DMS 273 treated with DMSO at 0.1 percent for 48 hours (cell line): ENCODE results near the gene IMPA2.

Source experiments
- DNase-seq: peaks from one replicate; lab custom pipeline; 2025; lab: John Stamatoyannopoulos, UW

Gene IMPA2

GRCh38 chr18:12079491-12080237 lies 98.4 kb downstream of the IMPA2 start:
- DNase-seq: no peak
